HG02571 (cell line): Measurements from ENCODE around the gene GSG1L.

Source experiments
- ATAC-seq: cut with Tn5 transposase; IDR thresholded peaks from one replicate; pipeline ENCODE4 v1.9.1; 2021; ENCODE audit warnings: mild to moderate bottlenecking, moderate library complexity; ENCODE audit not compliant: unreplicated experiment

Gene GSG1L

GRCh38 chr16:27798241-27798640 is 265.3 kb downstream of the GSG1L start:
- ATAC-seq, result no peak

- no peak for ATAC-seq
These were observed 267.4 kb downstream of the GSG1L start for GRCh38 chr16:27795992-27796614.

- no peak for ATAC-seq
These were observed 270.3 kb downstream of the GSG1L start for GRCh38 chr16:27793249-27793622.

GRCh38 chr16:27792486-27793248 is 270.8 kb downstream of the GSG1L start:
- no peak for ATAC-seq

GRCh38 chr16:27791404-27791719 is 272.2 kb downstream of the GSG1L start:
- ATAC-seq, result no peak

GRCh38 chr16:27790546-27791403 is 272.7 kb downstream of the GSG1L start:
- no peak for ATAC-seq

GRCh38 chr16:27789595-27790241 is 273.8 kb downstream of the GSG1L start:
- no peak for ATAC-seq

- ATAC-seq, result no peak
These were observed 274.4 kb downstream of the GSG1L start for GRCh38 chr16:27789150-27789549.

- ATAC-seq, result no peak
These were observed 275.8 kb downstream of the GSG1L start for GRCh38 chr16:27787665-27788064.

- ATAC-seq, result no peak
These were observed 276.4 kb downstream of the GSG1L start for GRCh38 chr16:27786923-27787625.

- ATAC-seq, result no peak
These were observed 277.1 kb downstream of the GSG1L start for GRCh38 chr16:27786221-27786922.

- no peak for ATAC-seq
These were observed 278.2 kb downstream of the GSG1L start for GRCh38 chr16:27785307-27785678.

GRCh38 chr16:27784351-27785306 is 278.9 kb downstream of the GSG1L start:
- ATAC-seq, result no peak

GRCh38 chr16:27781981-27782880 is 281.3 kb downstream of the GSG1L start:
- ATAC-seq, result no peak

- no peak for ATAC-seq
These were observed 282.4 kb downstream of the GSG1L start for GRCh38 chr16:27781195-27781524.

GRCh38 chr16:27780468-27781194 is 282.9 kb downstream of the GSG1L start:
- no peak for ATAC-seq

- no peak for ATAC-seq
These were observed 283.8 kb downstream of the GSG1L start for GRCh38 chr16:27779641-27780164.
